WI38 (cell line): ENCODE measurements around the gene GNG7.

ENCODE experiments used
- H3K4me3 ChIP-seq: 2 replicates; pipeline ENCODE4 v1.5.1; 2011; ENCODE audit warnings: low read depth, mild to moderate bottlenecking, control low read depth, low read length
- CTCF ChIP-seq: IDR thresholded peaks from 2 replicates; pipeline ENCODE4 v1.5.1; 2012; ENCODE audit warnings: low read depth, mild to moderate bottlenecking, control low read depth, low read length

The GNG7 gene

GRCh38 chr19:2591537-2592291 lies 110.8 kb downstream of the GNG7 start:
- H3K4me3 ChIP-seq: no peak overlapping the region
- TF ChIP-seq CTCF: no peak

- TF ChIP-seq CTCF: no peak
- no peak overlapping the region for H3K4me3 ChIP-seq
These were observed 111.7 kb downstream of the GNG7 start for GRCh38 chr19:2590630-2591399.

DNA sequence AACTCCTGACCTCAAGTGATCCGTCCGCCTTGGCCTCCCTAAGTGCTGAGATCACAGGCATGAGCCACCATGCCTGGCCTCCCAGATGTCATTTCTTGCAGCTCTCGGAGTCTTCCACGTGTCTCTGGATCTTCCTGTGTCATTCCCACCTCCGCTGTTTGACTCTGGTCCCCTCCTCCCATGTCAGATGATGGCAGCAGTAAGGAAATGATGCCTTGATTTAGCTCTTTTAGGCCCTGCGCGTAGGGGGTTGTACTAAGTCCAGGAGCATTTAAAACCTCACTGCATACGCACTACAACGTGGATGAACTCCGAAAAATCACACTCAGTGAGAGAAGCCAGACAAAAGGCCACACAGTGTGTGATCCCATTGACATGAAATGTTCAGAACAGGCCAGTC lies 113.1 kb downstream of the GNG7 start:
- no peak overlapping the region for H3K4me3 ChIP-seq
- no peak for TF ChIP-seq CTCF

DNA sequence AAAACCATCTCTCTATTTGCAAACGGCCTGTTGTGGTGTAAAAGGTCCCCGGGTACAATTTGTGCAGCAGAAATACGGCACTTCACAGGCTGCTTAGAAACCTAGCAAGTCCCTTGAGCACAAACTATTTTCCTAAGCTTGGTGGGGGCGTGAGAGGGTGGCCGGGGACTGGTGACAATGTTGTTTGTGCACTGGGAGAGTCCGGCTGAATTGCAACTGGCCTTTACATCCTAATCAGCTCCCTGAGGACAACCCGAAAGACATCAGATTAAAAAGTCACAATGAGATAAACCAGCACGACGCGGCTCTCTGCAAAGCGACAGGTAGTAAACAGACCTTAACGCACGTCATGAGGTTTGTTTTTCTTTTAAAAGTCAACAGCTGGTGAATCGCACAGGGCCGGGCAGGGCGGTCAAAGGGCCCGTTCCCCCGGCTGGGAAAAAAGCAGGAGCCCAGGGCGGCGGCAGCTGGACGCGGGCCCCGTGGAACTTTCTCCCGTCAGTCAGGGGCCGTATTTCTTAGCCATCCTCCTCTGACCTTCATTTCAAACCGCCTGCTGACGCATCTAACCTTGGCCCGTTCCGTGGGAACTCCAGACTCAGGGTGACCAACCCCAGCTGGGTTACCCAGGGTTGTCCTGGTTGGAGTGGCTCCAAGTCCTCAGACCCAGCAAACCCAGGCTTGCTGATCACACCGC lies 114.3 kb downstream of the GNG7 start:
- TF ChIP-seq CTCF: no peak
- H3K4me3 ChIP-seq: no peak overlapping the region

DNA sequence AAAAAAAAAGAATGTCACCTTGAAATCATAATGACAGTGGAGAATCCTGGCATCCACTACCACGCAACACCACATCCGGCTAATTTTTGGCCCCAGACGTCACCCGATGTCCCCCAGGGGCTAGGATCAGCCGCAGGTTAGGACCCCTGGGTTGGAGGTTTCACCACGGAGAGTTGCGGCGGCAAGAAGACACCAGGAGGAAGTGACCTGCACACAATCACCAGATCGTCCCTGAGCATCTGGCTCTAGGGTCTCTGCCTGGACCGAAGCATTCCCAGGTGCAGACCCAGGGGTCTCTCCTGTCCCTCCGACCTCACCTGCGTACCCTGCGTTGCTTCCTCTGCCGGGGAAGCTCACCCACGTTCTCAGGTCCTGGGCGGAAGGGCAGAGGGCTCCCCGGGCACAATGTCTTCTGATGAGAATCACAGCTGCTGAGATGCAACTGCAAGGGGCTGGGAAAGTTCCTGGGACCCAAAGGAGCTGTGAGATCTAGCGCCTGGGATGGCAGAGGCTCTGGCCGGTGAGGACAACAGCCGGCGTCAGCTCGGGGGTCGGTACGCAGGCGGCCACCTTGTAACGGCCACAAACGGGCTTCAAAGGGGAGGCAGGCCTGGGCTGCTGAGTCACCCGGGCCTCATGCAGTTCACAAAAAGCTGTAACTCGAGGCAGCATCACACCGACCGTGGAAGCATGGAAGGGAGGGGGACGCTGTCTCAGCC lies 115.3 kb downstream of the GNG7 start:
- TF ChIP-seq CTCF: no peak
- H3K4me3 ChIP-seq: no peak overlapping the region

GRCh38 chr19:2586196-2586595 lies 116.3 kb downstream of the GNG7 start:
- TF ChIP-seq CTCF: no peak

More at GRCh38 chr19:2586196-2586595, 116.3 kb downstream of the GNG7 start:
- H3K4me3 ChIP-seq: no peak overlapping the region
